NCI-H1092 (cell line): ENCODE measurements around the gene SLC35A3.
"Not testable (repeated sequence)": the region's sequence is repeated elsewhere in the genome, so short reads cannot be mapped to it uniquely, and the experiment has no call there.

ENCODE experiments used
- DNase-seq: peaks from one replicate; lab custom pipeline; 2025; lab: John Stamatoyannopoulos, UW

Gene SLC35A3

DNA sequence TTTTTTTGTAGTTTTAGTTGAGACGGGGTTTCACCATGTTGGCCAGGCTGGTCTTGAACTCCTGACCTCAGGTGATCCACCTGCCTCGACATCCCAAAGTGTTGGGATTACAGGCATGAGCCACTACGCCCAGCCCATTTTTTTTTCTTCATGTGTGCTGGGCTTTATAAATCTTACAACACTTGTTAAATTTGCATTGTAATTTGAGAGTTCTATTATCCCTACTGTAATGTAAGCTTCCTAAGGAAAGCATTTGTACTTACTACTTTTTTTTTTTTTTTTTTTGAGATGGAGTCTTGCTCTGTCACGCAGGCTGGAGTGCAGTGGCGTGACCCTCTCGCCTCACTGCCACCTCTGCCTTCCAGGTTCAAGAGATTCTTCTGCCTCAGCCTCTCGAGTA is 2.3 kb downstream of the SLC35A3 start:
- not testable (repeated sequence) for DNase-seq

DNA sequence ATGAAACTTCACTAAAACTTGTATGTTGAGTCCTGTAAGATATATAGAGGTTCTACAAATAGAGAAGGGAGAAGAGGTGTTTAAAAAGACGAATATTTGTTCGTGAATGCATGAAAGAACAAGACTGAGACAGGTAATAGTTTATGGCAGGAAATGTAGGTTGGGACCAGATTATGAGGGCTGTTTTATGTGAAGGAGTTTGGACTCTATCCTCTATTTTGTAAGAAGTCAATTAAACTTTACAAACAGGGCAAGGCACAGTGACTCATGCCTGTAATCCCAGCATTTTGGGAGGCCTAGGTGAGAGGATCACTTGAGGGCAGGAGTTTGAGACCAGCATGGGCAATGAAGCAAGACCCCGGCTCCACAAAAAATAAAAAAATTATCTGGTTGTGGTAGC is 5.7 kb downstream of the SLC35A3 start:
- no peak for DNase-seq

- DNase-seq = not testable (repeated sequence)
Measured at GRCh38 chr1:99977326-99977725, 7.5 kb downstream of the SLC35A3 start.

- no peak for DNase-seq
Measured at GRCh38 chr1:99978218-99978617, 8.4 kb downstream of the SLC35A3 start.

- DNase-seq = no peak
Measured at GRCh38 chr1:99979091-99979490, 9.3 kb downstream of the SLC35A3 start.

GRCh38 chr1:99980928-99981327 is 11.1 kb downstream of the SLC35A3 start:
- DNase-seq = no peak

- no peak for DNase-seq
Measured at GRCh38 chr1:99986656-99987225, 16.9 kb downstream of the SLC35A3 start.

DNA sequence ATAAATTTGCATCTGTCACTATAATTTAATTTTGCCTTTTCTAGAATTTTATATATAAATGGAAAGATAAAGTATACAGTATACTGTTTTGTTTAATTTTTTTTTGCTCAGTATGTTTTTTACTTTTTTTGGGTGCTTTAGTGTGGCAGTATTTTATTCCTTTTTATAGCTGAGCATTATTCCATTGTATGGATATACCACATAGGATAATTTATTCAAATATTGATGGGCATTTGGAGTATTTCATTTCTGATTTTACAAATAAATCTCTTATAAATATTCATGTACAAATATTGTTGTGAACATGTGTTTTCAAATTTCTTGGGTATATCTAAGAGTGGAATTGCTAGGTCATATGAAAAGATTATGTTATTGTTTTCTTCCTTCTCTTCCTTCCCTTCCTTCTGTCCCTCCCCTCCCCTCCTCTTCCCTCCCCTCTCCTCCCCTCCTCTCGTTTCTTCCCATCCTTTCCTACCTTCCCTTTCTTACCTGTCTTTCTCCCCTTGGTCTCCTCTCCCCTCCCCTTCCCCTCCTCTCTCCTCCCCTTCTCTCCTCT is 18.5 kb downstream of the SLC35A3 start:
- no peak for DNase-seq

DNA sequence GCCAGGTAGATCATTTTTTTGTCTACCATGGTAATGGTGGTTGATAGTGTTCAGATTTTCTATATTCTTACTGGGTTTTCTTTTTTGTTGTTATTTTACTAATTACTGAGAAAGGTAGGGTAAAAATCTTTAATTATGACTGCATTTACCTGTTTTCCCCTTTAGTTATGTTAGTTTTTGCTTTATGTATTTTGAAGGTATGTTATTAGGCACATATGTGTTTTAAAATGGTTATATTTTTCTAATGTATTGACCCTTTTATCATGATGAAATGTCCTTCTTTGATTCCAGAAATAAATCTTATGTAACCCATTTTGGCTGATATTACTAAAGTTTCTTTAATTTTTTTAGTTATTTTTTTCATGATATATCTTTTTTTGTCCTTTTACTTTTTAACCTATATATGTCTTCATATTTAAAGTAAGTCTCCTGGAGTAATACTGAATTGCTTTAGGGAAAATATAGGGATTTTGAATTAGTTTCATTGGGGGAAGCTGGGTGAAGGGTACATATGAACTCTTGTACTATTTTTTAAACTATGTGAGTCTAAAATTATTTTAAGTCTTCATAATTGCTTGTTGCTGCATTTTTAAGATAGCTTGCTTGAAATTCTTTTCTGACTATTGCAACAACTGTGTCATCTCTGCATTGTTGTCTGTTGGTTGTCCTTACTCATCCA is 22.4 kb downstream of the SLC35A3 start:
- no peak for DNase-seq

DNA sequence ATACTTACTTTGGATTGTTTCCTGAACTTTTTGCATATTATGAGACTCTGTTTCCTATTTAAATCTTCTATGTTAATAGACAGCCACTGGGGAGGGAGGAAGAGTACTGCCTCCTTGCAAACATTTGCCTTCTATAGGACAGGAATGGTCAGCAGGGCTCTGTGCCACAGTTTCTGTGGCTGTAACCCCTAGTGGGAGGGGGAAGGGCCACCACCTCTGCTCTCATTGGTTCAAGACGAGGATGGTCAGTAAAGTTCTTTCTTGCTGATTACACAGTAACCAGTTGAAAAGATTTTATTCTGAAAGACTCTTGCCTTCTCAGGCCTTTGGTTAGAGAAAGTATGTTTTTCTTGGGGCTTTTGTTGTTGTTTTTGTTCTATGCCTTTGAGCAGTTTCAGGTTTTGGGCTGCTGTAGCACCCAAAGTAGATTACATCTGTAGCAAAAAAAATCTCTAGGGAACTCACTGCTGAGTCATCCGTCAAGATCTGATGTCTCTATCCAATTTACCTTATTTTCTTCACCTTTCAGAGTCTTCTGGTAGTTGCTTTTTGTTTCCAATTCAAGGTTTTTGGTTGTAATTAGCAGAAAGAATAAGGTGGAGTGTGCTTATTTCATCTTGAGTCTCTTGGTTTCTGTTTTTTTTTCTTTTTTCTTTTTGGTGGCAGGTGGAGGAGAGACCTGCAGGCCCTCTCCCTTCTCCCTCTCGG is 23.1 kb downstream of the SLC35A3 start:
- DNase-seq = no peak

DNA sequence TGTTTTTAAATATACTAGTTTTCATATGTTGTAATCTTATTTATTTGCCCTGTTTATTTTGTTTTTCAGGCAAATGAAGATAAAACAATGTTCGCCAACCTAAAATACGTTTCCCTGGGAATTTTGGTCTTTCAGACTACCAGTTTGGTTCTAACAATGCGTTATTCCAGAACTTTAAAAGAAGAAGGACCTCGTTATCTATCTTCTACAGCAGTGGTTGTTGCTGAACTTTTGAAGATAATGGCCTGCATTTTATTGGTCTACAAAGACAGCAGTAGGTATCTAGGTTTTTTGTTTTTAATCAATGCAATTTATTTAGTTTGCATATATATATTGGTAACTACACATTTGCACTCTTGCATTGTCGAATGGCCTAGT is 23.7 kb downstream of the SLC35A3 start:
- DNase-seq = no peak

DNA sequence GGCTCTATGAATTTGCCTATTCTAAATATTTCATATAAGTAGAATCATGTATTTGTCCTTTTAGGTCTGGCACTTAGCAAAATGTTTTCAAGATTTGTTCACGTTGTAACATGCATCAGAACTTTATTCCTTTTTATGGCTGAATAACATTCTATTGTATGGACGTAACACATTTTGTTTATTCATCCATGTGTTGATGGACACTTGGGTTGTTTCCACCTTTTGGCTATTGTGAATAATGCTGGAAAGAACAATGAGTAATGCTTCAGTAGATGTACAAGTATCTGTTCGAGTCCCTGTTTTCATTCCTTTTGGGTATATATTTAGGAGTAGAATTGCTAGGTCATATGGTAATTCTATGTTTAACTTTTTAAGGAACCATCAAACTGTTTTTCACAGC is 24.7 kb downstream of the SLC35A3 start:
- no peak for DNase-seq

- no peak for DNase-seq
Measured at GRCh38 chr1:99996951-99997350, 27.2 kb downstream of the SLC35A3 start.

DNA sequence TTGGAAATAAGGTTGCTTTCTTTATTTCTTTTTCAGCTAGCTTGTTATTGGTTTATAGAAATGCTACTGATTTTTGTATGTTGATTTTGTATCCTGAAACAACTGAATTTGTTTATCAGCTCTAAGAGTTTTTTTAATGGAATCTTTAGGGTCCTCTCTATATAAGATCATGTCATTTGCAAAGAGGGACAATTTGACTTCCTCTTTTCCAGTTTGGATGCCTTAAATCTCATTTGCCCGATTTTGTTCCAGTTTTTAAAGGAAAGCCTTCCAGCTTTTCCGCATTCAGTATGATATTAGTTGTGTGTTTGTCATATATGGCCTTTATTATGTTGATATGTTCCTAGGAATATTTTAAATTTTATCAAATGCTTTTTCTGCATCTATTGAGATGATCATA is 31.7 kb downstream of the SLC35A3 start:
- DNase-seq = no peak

- no peak for DNase-seq
Measured at GRCh38 chr1:100005424-100005823, 35.6 kb downstream of the SLC35A3 start.

GRCh38 chr1:100006688-100007087 is 36.9 kb downstream of the SLC35A3 start:
- no peak for DNase-seq

GRCh38 chr1:100009458-100009857 is 39.7 kb downstream of the SLC35A3 start:
- DNase-seq = no peak

GRCh38 chr1:100010804-100011203 is 41.0 kb downstream of the SLC35A3 start:
- DNase-seq = no peak

DNA sequence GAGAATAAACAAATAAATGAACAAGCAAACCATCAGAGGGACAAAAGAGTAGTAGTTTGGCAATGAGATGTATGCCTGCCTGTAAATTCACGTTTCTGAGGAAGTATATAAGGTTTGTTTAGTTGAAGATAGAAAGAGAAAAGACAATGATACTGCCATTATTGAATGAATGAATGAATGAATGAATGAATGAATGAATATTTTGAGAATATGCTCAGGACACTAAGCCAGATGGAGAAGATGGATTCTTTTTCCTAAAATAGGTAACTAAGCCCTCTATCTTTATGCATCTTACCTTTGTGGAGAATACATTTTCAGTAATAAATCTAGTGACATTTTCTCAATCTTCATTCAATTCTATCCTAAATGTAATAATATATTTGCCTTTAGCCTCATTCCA is 49.4 kb downstream of the SLC35A3 start:
- no peak for DNase-seq

GRCh38 chr1:100023482-100023881 is 53.7 kb downstream of the SLC35A3 start:
- no peak for DNase-seq

GRCh38 chr1:100027212-100027611 is 57.4 kb downstream of the SLC35A3 start:
- DNase-seq = no peak

DNA sequence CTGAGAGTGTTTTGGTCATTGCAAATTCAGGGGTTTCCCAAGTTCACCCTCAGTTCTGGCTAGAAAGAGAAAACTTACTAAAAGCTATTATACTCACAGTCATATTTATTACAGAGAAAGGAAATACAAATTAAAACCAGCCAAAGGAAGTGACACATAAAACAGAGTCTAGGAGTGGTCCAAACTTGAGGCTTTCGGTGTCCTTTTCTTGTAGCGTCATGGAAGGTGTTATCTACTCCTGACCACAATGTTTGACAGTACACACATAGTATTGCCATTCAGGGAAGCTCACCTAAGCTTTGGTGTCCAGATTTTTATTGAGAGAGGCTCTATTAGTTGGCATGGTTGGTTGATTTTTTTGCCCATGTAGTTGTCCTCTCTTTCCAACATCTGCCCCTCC is 59.0 kb downstream of the SLC35A3 start:
- no peak for DNase-seq

DNA sequence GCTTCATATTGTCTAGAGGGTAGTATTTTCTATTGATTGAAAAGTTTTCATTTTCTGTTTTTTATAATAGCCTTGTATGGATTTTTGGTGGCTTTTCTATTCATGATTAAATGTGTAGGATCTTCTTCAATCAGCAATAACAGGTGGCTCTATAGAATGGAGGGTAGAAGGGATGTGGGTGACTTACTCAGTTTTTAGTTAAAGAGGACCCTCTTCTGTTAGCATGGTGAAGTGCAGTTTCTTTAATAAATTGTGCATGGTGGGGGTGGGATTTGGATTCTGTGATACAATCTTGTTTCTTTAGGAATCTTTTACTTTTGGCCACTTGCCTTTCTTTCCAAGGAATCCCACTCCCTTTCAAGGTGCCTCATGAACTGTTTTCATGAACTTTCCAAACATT is 64.7 kb downstream of the SLC35A3 start:
- DNase-seq = no peak
